ENCODE measurements around the gene UNK.
A peak's percentile ranks its signal among the peaks of the same experiment; 100 is the strongest.
"Not testable (repeated sequence)": the region's sequence is repeated elsewhere in the genome, so short reads cannot be mapped to it uniquely, and the experiment has no call there.

The UNK gene

GRCh38 chr17:75755205-75755901 is 29.3 kb upstream of the UNK start:
- no peak for DNase-seq

GRCh38 chr17:75755990-75756389 is 28.6 kb upstream of the UNK start:
- DNase-seq = no peak

- DNase-seq = no peak
Observed at GRCh38 chr17:75756451-75757085, 28.0 kb upstream of the UNK start.

- no peak for DNase-seq
Observed at GRCh38 chr17:75757086-75757681, 27.4 kb upstream of the UNK start.

- no peak for DNase-seq
Observed at GRCh38 chr17:75758131-75758905, 26.3 kb upstream of the UNK start.

GRCh38 chr17:75759457-75759856 is 25.1 kb upstream of the UNK start:
- DNase-seq = no peak

GRCh38 chr17:75759978-75760640 is 24.5 kb upstream of the UNK start:
- DNase-seq = not testable (repeated sequence)

GRCh38 chr17:75762513-75763268 is 21.9 kb upstream of the UNK start:
- no peak for DNase-seq

GRCh38 chr17:75763269-75763607 is 21.4 kb upstream of the UNK start:
- no peak for DNase-seq

- no peak for DNase-seq
Observed at GRCh38 chr17:75763613-75764416, 20.8 kb upstream of the UNK start.

- DNase-seq = no peak
Observed at GRCh38 chr17:75764417-75764710, 20.2 kb upstream of the UNK start.

- DNase-seq = peak; percentile 77
Observed at GRCh38 chr17:75764711-75765421, 19.7 kb upstream of the UNK start, which contains the start of gene GALK1. Gene GALK1 (minus strand): TSS chr17:75765192. CDS start chr17:75765136, 56 bp downstream.

GRCh38 chr17:75765981-75766380 is 18.6 kb upstream of the UNK start:
- no peak for DNase-seq

GRCh38 chr17:75767881-75768280 is 16.7 kb upstream of the UNK start:
- no peak for DNase-seq

GRCh38 chr17:75769536-75769935 is 15.1 kb upstream of the UNK start:
- no peak for DNase-seq

- DNase-seq = no peak
Observed at GRCh38 chr17:75771334-75772281, 13.0 kb upstream of the UNK start.

- DNase-seq = no peak
Observed at GRCh38 chr17:75773121-75773807, 11.3 kb upstream of the UNK start.

- no peak for DNase-seq
Observed at GRCh38 chr17:75773808-75774470, 10.7 kb upstream of the UNK start.

All from CD4-positive, alpha-beta T cell treated with Interleukin-10 for 1 hour (primary cell).